Measurements from ENCODE around the gene METTL22.

- TF ChIP-seq CTCF (IDR thresholded peaks at IDR 0.05) = no peak
- TF ChIP-seq POLR2A (IDR thresholded peaks at IDR 0.05) = no peak
- TF ChIP-seq POLR2AphosphoS5 (IDR thresholded peaks at IDR 0.05; ENCODE audit: insufficient read depth in 1 of 2, low read depth in 1 of 2) = no peak
These were observed 6.0 kb downstream of the METTL22 start for GRCh38 chr16:8627456-8627855.

Measured in vagina (tissue), 2 donors.